ENCODE measurements around the gene GDPD1.
"Not testable (repeated sequence)": the region's sequence is repeated elsewhere in the genome, so short reads cannot be mapped to it uniquely, and the experiment has no call there.

GDPD1 gene

DNA sequence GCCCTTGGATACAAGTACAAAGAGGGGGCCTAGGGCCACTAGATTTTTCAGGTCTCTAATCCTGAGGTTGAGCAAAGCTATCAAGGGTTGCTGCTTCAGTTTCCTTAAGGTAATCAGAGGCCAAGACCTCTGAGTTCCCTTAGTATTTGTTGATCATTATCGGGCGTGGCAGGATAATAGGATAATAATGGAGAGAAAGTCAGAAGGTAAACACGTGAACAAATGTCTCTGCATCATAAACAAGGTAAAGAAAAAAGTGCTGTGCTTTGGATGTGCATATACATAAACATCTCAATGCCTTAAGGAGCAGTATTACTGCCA lies 69.6 kb downstream of the GDPD1 start:
- no peak for DNase-seq (ENCODE audit: low read depth, low spot score)
- in situ Hi-C loops (cut with HindIII; ENCODE audit: low sequenced_read_pairs): no loop called here
- H3K4me3 ChIP-seq (ENCODE audit: low read depth, low read length): no peak overlapping the region
- TF ChIP-seq CTCF (IDR thresholded peaks at IDR 0.05; ENCODE audit: low read depth, low read length): no peak

DNA sequence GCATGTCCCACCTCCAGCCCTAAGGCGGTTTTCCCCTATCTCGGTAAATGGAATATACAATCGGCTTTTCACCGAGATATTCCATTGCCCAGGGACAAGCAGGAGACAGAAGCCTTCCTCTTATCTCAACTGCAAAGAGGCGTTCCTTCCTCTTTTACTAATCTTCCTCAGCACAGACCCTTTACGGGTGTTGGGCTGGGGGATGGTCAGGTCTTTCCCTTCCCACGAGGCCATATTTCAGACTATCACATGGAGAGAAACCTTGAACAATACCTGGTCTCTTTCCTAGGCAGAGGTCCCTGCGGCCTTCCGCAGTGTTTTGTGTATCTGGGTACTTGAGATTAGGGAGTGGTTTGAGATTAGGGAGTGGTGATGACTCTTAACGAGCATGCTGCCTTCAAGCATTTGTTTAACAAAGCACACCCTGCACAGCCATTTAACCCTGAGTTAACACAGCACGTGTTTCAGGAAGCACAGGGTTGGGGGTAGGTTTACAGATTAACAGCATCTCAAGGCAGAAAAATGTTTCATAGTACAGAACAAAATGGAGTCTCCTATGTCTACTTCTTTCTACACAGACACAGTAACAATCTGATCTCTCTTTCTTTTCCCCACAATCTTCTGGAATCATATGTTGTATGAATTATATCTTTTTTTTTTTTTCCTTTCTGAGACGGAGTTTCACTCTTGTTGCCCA lies 70.1 kb downstream of the GDPD1 start:
- in situ Hi-C loops (cut with HindIII; ENCODE audit: low sequenced_read_pairs); DNase-seq (ENCODE audit: low read depth, low spot score); H3K4me3 ChIP-seq (ENCODE audit: low read depth, low read length): not testable (repeated sequence)

DNA sequence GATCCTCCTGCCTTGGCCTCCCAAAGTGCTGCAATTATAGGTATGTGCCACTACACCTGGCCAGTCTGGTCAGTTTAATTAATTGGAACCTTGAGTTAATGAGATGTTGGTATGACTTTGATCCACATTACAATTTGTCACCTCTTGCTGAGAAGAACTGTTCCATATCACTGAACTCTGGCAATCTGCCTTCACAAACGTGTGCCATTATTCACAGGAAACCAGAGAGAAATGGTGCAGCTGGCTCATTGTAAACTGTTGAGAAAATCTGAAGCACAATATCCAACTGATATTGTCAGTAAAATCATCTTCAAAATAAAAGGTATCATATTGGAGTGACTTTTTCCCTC lies 71.8 kb downstream of the GDPD1 start:
- in situ Hi-C loops (cut with HindIII; ENCODE audit: low sequenced_read_pairs): no loop called here
- DNase-seq (ENCODE audit: low read depth, low spot score): no peak
- no peak overlapping the region for H3K4me3 ChIP-seq (ENCODE audit: low read depth, low read length)
- no peak for TF ChIP-seq CTCF (IDR thresholded peaks at IDR 0.05; ENCODE audit: low read depth, low read length)

DNA sequence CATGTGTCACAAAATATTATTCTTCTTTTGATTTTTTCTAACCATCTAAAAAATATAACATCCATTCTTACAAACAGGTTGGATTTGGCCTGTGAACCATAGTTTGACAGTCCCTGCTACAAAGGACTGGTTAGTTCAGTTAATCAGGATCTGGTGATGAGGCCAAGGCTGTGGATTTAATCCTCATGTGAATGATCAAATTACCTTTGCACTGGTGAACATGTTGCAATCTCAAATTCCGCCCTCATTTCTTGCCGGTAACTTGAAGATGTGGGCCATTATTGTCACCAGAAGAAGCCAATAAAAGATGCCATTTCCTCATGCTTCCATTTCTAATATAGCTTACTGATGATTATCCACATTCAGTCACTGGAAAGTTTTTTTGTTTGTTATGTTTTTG lies 75.9 kb downstream of the GDPD1 start:
- no peak for DNase-seq (ENCODE audit: low read depth, low spot score)
- in situ Hi-C loops (cut with HindIII; ENCODE audit: low sequenced_read_pairs): no loop called here
- H3K4me3 ChIP-seq (ENCODE audit: low read depth, low read length): no peak overlapping the region
- no peak for TF ChIP-seq CTCF (IDR thresholded peaks at IDR 0.05; ENCODE audit: low read depth, low read length)

- in situ Hi-C loops (cut with HindIII; ENCODE audit: low sequenced_read_pairs): no loop called here
- no peak overlapping the region for H3K4me3 ChIP-seq (ENCODE audit: low read depth, low read length)
- no peak for TF ChIP-seq CTCF (IDR thresholded peaks at IDR 0.05; ENCODE audit: low read depth, low read length)
- DNase-seq (ENCODE audit: low read depth, low spot score): no peak
These were observed 78.2 kb downstream of the GDPD1 start for GRCh38 chr17:59298521-59298920.

GRCh38 chr17:59299400-59300092 lies 79.2 kb downstream of the GDPD1 start:
- TF ChIP-seq CTCF (IDR thresholded peaks at IDR 0.05; ENCODE audit: low read depth, low read length): no peak
- in situ Hi-C loops (cut with HindIII; ENCODE audit: low sequenced_read_pairs): no loop called here
- no peak for DNase-seq (ENCODE audit: low read depth, low spot score)
- H3K4me3 ChIP-seq (ENCODE audit: low read depth, low read length): no peak overlapping the region

GRCh38 chr17:59300941-59301340 lies 80.6 kb downstream of the GDPD1 start:
- no peak overlapping the region for H3K4me3 ChIP-seq (ENCODE audit: low read depth, low read length)
- TF ChIP-seq CTCF (IDR thresholded peaks at IDR 0.05; ENCODE audit: low read depth, low read length): no peak
- in situ Hi-C loops (cut with HindIII; ENCODE audit: low sequenced_read_pairs): no loop called here
- DNase-seq (ENCODE audit: low read depth, low spot score): no peak

Data from astrocyte of the spinal cord (primary cell).